Ovary (tissue), 9 donors: ENCODE data around the gene PRR16. TPM values are rescaled to one million over a fixed set of nuclear protein-coding genes. Genes with fewer than 3 reads are reported as not detected.

Experiments used
- DNase-seq, 5 donors: peaks; one replicate each; pipeline ENCODE4 v3.0.0-alpha.2; 2019 to 2020
- H3K27ac ChIP-seq, 2 donors: fragments of 200-600 bp; one replicate each; pipeline versions ENCODE4 v1.5.1 to v1.8.0; 2019 to 2022
- H3K27me3 ChIP-seq: fragments of 200-600 bp; one replicate; pipeline ENCODE4 v1.8.0; 2022
- H3K36me3 ChIP-seq: fragments of 200-600 bp; sonication (generic); one replicate; pipeline ENCODE4 v1.5.1; 2019
- H3K4me1 ChIP-seq: one replicate; pipeline ENCODE4 v1.8.1; 2013; ENCODE audit warnings: mild to moderate bottlenecking, moderate library complexity; ENCODE audit not compliant: insufficient read depth
- H3K4me3 ChIP-seq: fragments of 200-600 bp; sonication (generic); one replicate; pipeline ENCODE4 v1.5.1; 2017
- H3K9me3 ChIP-seq, 2 donors: fragments of 200-600 bp in 1 of 2; sonication (generic) in 1 of 2; one replicate each; pipeline versions ENCODE4 v1.5.1 to v1.8.1; 2013 to 2019; ENCODE audit warnings: mild to moderate bottlenecking in 1 of 2, moderate library complexity in 1 of 2
- EP300 ChIP-seq: sonication (generic); formaldehyde crosslinking; IDR thresholded peaks from one replicate; pipeline ENCODE4 v1.6.1; 2017; ENCODE audit warnings: antibody characterized with exemption
- POLR2A ChIP-seq: fragments of 450-650 bp; IDR thresholded peaks from one replicate; pipeline ENCODE4 v1.6.1; 2017; ENCODE audit warnings: antibody characterized with exemption, mild to moderate bottlenecking, moderate library complexity
- WGBS, 3 donors: extraction: QIAGEN DNeasy Blood & Tissue Kit in 1 of 3; methylation state at CpG; one replicate each; pipeline versions ENCODE4 v1.1.5 to v1.1.7; 2013 to 2017; 5-methylcytosine and 5-hydroxymethylcytosine counted together
- intact Hi-C, 4 donors: fragments of 100-400 bp; cut with DNase I; formaldehyde crosslinking; loops; one replicate each; pipeline versions ENCODE4 v1.11.0 to v1.15.1; 2022 to 2023
- polyA plus RNA-seq, 2 donors: library from polyadenylated mRNA; stranded (reverse); fragments of 200-250 nt in 1 of 2; fragments of 350-450 nt in 1 of 2; fragmentation: Illumina TruSeq in 1 of 2; extraction: RNeasy Lipid Tissue Mini Kit (QIAGEN cat#74804) in 1 of 2; gene quantifications; one replicate each; pipeline ENCODE4 v1.2.3, GENCODE V29; 2013 to 2014
- total RNA-seq, 7 donors: library from RNA; depleted of rRNA in 2 of 7; stranded (reverse); fragments of >200 nt in 2 of 7; fragmentation: NEBNext Ultra II Directional in 3 of 7; extraction: Animal tissue kit (Norgen Biotek cat#: 25700) in 3 of 7; gene quantifications; one replicate each; pipeline versions ENCODE4 v1.1.0 to v1.2.4, GENCODE V29; 2016 to 2023
- TF ChIP-seq, protein P1 (sequence below), 3 donors: fragments of 450-650 bp in 2 of 3; fragments of 200-600 bp in 1 of 3; IDR thresholded peaks; one replicate each; pipeline versions ENCODE4 v1.5.1 to v1.8.0; 2016 to 2022; ENCODE audit warnings: antibody characterized with exemption in 3 of 3, mild to moderate bottlenecking in 1 of 3
- donor health status: DM: no; HTN: no; CAD: no; lungs with moderate emphysema.
- donor health status: DM: no; HTN: no; CAD: no.
- donor health status: Bipolar disorder and iron deficiency.
- donor health status: DM: yes; HTN: yes; CAD: no.
- donor health status: DM: no; HTN: no; CAD: no.
- donor health status: DM: yes; HTN: yes; CAD: no.

PRR16 gene
- total and polyA plus RNA-seq, 9 donors: 1.5 to 11.0 (median 4.6) TPM

DNA sequence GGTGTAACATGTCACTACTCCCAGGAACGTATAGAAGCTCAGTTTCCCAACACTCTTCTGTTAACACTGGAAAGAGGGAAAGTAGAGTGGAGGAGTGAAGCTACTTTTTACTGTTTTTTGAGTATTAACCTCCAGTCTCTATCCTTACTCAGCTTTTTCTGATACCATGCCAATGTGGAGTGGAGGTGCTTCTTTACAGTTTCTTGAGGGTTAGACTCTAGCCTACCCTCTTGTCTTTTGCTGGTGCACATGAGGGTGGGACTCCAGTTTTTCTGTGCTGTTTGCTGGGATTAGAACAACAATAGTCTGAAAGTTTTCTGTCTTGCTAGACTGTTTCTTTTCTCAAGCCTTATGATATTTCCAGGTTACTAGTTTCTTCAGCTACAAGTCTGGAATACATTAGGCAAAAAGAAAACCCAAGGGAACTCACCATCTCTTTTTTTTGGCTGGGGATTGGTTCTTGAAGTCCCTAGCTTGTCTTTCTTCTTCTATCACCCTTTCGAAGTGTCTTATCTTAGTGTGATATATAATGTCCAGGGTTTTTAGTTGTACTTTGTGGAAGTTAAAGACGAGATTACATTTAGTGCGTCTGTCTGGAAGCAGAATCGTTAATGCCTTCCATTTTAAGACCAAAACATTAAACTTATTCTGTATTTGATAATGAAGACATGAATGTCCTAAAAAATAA lies 35.9 kb downstream of the PRR16 start:
- H3K27ac ChIP-seq: no peak overlapping the region
- 59 to 73% (median 71%) methylated on average over 5 of the region's 5 CpGs for WGBS, 3 donors
- no peaks in the 10 kb centered on the region for H3K9me3 ChIP-seq
- DNase-seq: no peak
- no peaks in the 10 kb centered on the region for H3K36me3 ChIP-seq
- H3K4me1 ChIP-seq: no peaks in the 10 kb centered on the region
- no peak overlapping the region for H3K4me3 ChIP-seq
- TF ChIP-seq POLR2A (no peak), EP300 (no peak)
- TF ChIP-seq, protein P1, sequence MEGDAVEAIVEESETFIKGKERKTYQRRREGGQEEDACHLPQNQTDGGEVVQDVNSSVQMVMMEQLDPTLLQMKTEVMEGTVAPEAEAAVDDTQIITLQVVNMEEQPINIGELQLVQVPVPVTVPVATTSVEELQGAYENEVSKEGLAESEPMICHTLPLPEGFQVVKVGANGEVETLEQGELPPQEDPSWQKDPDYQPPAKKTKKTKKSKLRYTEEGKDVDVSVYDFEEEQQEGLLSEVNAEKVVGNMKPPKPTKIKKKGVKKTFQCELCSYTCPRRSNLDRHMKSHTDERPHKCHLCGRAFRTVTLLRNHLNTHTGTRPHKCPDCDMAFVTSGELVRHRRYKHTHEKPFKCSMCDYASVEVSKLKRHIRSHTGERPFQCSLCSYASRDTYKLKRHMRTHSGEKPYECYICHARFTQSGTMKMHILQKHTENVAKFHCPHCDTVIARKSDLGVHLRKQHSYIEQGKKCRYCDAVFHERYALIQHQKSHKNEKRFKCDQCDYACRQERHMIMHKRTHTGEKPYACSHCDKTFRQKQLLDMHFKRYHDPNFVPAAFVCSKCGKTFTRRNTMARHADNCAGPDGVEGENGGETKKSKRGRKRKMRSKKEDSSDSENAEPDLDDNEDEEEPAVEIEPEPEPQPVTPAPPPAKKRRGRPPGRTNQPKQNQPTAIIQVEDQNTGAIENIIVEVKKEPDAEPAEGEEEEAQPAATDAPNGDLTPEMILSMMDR (IDR thresholded peaks at IDR 0.05): no peak
- intact Hi-C loops: no loop called here
- no peaks in the 10 kb centered on the region for H3K27me3 ChIP-seq

GRCh38 chr5:120502531-120502930 lies 38.4 kb downstream of the PRR16 start:
- H3K27ac ChIP-seq: no peak overlapping the region
- no peak overlapping the region for H3K4me3 ChIP-seq
- intact Hi-C loops: no loop called here
- no peaks in the 10 kb centered on the region for H3K36me3 ChIP-seq
- 65 to 79% (median 74%) methylated on average over 4 of the region's 4 CpGs for WGBS, 3 donors
- no peak for DNase-seq
- H3K9me3 ChIP-seq: no peaks in the 10 kb centered on the region
- TF ChIP-seq, protein P1 (IDR thresholded peaks at IDR 0.05): no peak
- no peak for TF ChIP-seq EP300
- no peak for TF ChIP-seq POLR2A
- H3K27me3 ChIP-seq: no peaks in the 10 kb centered on the region
- no peaks in the 10 kb centered on the region for H3K4me1 ChIP-seq

DNA sequence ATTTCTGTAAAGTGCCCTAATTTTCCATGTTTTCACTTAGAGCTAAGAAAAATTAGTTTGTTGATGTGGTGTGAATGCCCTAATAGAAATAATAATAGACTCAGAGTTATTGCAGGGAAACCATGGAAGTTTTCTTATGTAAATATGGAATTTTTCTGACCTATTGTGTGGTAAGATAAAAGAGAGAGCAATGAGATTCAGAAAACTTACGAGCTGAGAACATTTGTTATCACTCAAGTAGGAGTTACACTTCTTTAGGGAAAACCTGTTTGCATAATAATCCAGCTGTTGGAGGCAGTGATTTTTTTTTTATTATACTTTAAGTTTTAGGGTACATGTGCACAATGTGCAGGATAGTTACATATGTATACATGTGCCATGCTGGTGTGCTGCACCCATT lies 39.2 kb downstream of the PRR16 start:
- no peaks in the 10 kb centered on the region for H3K27me3 ChIP-seq
- TF ChIP-seq, protein P1 (IDR thresholded peaks at IDR 0.05): no peak
- no peak for TF ChIP-seq EP300
- TF ChIP-seq POLR2A: no peak
- H3K9me3 ChIP-seq: no peaks in the 10 kb centered on the region
- H3K27ac ChIP-seq: no peak overlapping the region
- intact Hi-C loops: no loop called here
- WGBS, 3 donors: 16 to 48% (median 25%) methylated on average over 1 of the region's 1 CpG
- DNase-seq: no peak
- H3K4me1 ChIP-seq: no peaks in the 10 kb centered on the region
- no peaks in the 10 kb centered on the region for H3K36me3 ChIP-seq
- H3K4me3 ChIP-seq: no peak overlapping the region

GRCh38 chr5:120504057-120504456 lies 40.0 kb downstream of the PRR16 start:
- no peak overlapping the region for H3K4me3 ChIP-seq
- DNase-seq: no peak
- H3K27ac ChIP-seq: no peak overlapping the region
- no peaks in the 10 kb centered on the region for H3K36me3 ChIP-seq
- intact Hi-C loops: no loop called here
- no peaks in the 10 kb centered on the region for H3K4me1 ChIP-seq
- no peaks in the 10 kb centered on the region for H3K9me3 ChIP-seq
- no peaks in the 10 kb centered on the region for H3K27me3 ChIP-seq
- TF ChIP-seq, protein P1 (IDR thresholded peaks at IDR 0.05): no peak
- TF ChIP-seq EP300: no peak
- TF ChIP-seq POLR2A: no peak
- WGBS, 3 donors: 45 to 63% (median 57%) methylated on average over 2 of the region's 2 CpGs
